ENCODE data around the gene GREB1L.

DNA sequence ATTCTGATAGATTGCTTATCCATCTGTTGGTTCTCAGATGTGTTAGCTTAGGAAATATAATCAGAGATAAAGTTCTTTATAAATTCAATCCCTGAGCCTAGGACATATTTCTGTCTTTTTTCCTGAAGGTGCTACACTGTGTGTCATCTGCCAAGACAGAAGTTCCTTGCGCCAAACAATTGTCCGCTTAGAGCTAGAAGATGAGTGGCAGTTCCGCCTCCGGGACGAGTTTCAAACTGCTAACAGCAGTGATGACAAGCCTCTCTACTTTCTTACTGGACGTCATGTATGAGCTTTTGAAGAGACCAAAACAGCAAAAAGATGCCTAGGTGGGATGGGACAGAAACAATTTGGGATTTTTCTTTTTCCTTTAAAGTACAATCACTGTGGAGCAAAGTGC is 280.5 kb downstream of the GREB1L start:
- TF ChIP-seq CTCF (IDR thresholded peaks at IDR 0.05; ENCODE audit: low read depth, low read length) (no peak), EZH2phosphoT487 (IDR thresholded peaks at IDR 0.05; ENCODE audit: low read depth) (no peak)

Measured in OCI-LY3 (cell line).